ENCODE results near the gene RRP36.

The RRP36 gene

GRCh38 chr6:43009124-43009523 is 12.3 kb upstream of the RRP36 start:
- no peak for DNase-seq

- DNase-seq: no peak
These were observed 10.2 kb upstream of the RRP36 start for GRCh38 chr6:43011207-43011606.

DNA sequence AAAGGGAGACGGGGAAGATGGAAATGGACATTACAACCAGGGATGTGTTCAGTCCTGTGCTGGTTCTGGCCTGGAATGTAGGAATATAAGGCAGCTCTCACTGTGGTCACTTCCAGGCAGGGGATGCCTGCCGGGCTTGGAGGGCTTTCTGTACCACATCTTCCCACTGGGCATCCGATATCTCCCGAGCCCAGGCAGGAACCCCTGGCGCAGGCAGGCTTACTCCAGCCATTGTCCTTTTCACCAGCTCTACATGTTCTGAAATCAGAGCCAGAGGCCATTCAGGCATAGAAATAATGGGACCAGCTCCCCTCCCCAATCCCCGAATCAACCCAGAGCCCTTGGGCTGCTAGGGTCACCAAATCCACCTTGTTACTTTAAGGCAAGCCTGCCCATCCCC is 9.1 kb upstream of the RRP36 start:
- no peak for DNase-seq

DNA sequence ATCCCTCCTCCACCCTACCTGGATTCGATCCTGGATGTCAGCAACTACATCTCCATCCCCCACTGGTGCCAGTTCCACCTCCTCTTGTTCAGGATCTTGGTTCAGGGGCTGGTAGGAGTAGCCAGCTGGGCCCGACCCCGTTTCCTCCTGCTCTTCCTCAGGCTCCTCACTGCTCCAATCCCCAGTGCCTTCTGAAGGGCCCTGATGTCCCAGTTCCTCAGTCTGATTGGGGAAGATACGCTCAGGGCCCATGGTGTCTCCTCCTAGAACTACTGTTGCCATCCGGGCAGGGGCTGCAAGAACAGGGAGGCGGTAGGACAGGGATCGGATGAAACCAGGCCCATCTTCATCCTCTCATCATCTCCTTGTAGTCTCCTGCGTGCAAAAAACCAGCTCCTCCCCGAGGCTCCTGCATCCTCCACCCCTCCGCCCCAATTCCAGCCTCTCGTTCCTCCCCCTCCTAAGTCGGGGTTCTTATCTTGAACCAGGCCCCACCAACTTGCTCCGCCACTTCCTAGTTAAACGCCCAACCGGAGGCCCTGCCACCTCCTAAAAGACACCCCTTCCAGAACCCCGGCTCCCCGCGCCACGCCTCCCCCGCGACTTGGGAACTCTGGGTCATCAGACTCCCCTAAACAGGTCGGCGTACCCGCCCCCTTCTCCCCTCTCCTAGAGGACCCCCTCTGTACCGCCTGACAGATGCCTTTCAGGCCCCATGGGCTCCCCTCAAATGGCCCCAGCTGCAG is 8.2 kb upstream of the RRP36 start:
- no peak for DNase-seq

DNA sequence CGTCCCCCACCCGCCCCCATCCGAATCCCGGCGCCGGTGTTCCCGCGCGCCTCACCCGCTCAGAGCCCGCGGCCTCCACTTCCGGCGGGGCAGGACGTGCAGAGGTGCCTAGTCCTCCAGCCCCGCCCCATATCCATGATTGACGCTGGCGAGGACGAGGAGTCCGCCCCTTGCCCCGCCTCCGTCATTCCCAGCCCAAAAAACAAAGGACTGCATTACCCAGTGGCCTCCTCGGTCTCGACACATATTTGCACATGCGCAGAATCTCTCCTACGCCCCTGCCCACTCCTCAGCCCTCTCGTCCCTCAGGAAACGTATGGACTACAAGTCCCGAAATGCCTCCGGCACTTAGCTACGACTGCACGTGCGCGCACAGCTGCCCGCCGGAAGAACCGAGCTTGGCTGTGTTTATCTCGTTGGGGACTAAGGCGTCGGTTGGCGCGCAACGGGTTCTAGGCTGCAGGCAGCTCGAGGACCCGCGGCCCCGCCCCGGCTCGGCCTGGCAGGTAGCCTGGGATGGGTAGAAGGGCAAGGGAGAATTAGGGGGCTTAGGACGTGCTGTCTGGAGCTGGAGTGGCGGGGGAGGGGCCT is 7.5 kb upstream of the RRP36 start, which contains the start of the genes KLHDC3 and MEA1:
Gene KLHDC3 (plus strand): TSS at position 407 of the 591 bp plus-strand sequence. CDS start 2,944 bp downstream, outside the sequence.
Gene MEA1 (minus strand): TSS at position 104 of the 591 bp plus-strand sequence. CDS start 133 bp downstream, outside the sequence.
- DNase-seq: peak; percentile 99

DNA sequence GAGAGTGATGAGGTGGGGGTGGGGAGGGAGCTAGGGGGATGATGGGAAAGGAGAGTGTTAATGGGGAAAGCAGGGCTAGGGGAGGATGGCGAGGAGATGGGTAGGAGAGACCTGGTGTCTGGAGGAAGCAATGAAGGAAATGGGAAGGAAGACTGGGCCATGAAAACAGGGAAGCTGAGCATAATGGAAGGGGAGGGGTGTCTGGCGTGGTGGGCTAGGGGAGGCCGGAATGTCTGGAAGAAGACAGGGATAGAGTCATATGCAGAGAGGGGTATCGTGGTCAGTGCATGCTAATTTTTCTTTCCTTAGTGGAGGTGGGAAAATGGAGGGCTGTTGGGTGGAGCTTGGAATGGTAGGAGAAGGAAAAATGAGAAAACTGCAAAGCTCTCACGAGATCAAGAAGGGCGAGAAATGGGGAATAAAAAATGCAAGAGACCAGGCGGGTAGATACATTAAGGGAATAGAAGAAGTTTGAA is 7.0 kb upstream of the RRP36 start:
- DNase-seq: no peak

DNA sequence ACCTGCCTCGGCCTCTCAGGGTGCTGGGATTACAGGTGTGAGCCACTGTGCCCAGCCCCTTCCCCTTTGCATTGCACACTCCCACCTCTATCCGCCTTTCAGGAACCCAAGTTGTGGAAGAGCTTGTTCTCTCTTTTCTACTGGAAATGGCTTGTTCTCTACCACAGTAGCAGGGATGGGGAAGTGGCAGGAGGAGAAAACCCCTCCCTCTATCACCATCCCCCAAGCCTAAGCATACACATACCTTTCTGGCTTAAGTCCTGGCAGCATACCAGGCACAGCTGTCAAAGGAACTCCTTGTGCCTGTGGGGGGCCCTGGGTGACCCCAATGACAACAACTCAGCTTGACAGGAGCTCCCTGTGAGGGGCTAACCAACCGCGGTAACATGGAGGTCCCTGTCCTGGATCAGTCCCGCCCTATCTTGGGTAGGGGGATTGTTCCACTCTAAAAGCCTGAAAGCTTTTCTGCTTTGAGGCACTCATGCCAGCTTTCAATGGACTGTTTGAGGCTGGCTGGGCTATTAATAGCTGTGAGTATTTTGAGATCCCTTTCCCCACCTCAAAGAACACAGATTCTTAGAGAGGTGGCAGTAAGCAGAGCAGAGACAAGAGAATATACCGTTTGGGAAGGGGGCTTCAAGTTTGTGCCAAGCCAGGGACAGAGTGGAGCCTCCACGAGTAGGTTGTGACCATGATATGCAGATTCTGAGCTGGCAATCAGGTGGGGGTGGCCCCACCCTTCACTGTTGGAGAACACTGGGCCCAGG is 5.1 kb upstream of the RRP36 start:
- no peak for DNase-seq

GRCh38 chr6:43016943-43017334 is 4.5 kb upstream of the RRP36 start:
- DNase-seq: no peak

- no peak for DNase-seq
These were observed 2.3 kb upstream of the RRP36 start for GRCh38 chr6:43019152-43019551.

DNA sequence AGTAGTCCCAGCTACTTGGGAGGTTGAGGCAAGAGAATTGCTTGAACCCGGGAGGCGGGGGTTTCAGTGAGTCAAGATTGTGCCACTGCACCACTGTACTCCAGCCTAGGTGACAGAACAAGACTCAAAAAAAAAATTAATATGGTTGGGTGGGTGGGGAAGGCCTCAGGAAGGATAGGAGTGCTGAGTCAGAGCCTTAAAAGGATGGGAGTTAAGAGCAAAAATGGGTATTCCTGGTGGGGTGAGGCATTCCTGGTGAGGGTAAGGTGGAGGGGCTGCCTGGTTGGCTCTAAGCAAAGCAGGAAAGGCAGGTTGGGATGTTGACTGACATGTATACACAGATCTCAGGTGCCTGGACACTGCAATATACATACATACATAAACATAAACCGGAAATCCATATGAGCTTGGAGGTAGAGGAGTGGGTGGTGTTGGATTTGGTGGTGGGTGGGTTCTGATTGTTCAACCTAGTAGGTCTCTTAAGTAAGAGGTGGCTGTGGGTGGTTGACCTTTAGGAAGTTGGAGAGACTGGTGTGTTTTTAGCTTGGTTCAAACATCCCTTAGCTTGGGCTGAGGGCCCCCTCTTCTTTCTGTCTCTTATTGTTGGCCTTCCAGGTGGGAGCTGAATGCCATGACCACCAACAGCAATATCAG is 1.2 kb upstream of the RRP36 start:
- DNase-seq: no peak

- DNase-seq: no peak
These were observed 576 bp upstream of the RRP36 start for GRCh38 chr6:43020847-43021246.

- DNase-seq: no peak
These were observed 3.0 kb downstream of the RRP36 start for GRCh38 chr6:43024436-43024835.

GRCh38 chr6:43026365-43026764 is 4.9 kb downstream of the RRP36 start:
- DNase-seq: no peak

GRCh38 chr6:43029120-43029519 is 7.7 kb downstream of the RRP36 start:
- no peak for DNase-seq

DNA sequence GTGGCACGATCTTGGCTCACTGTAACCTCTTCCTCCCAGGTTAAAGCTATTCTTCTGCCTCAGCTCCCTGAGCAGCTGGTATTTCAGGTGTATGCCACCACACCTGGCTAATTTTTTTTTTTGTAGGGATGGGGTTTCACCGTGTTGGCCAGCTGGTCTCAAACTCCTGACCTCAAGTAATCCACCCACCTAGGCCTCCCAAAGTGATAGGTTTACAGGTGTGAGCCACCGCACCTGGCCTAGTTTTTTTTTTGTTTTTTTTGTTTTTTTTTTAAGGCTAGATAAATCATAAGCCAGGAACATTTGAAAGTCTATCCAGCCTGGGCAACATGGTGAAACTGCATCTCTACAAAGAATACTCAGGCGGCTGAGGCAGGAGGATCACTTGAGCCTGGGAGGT is 10.9 kb downstream of the RRP36 start:
- DNase-seq: no peak

DNA sequence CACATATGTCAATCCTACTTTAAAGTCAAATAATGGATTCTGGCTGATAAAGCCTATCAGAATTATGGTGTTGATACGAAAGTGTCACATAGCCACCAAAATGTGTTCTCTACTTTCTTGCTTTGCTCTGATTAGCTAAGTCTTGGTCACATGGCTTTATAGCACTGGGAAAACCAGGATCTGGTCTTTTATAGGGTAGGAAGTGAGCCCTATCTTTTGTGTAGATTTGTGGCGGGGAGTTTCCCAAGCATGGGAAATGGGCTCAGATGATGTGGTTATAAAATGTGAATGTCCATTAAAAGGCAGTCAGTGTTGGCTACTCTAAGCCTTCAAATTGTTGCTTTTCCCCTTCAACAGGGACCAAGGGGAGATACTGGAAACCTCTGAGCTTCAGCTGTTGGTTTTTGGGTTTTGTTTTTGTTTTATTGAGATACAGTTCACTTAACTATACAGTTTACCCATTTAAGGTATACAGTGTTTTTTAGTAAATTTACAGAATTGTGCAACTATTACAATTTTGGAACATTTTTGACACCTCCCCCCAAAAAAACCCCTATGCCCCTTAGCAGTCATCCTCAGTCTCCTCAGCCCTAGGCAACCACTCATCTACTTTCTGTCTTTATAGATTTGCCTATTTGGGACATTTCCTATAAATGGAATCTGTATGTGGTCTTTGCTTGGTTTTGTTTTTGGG is 12.2 kb downstream of the RRP36 start:
- no peak for DNase-seq

- no peak for DNase-seq
These were observed 12.7 kb downstream of the RRP36 start for GRCh38 chr6:43034190-43034525.

- DNase-seq: no peak
These were observed 14.2 kb downstream of the RRP36 start for GRCh38 chr6:43035495-43036194.

GRCh38 chr6:43036712-43037111 is 15.3 kb downstream of the RRP36 start:
- DNase-seq: no peak

DNA sequence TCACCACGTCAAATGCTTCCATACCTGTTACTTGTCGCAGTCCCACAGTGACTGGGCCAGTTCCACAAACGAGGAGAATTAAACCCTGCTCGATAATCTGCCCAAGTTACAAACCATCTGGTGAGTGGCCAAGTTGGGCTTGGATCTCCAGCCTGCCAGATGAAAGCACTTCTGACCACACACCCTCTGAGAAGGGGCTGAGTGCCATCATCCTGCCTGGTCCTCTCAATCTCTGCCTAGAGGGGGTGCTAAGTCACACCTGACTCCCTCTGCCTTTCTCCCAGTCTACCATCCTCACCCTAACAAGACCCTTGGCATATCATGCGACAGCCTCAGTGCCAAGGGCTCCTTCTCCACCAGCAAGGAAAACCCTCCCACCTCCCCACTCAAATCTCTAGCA is 15.8 kb downstream of the RRP36 start:
- DNase-seq: no peak

DNA sequence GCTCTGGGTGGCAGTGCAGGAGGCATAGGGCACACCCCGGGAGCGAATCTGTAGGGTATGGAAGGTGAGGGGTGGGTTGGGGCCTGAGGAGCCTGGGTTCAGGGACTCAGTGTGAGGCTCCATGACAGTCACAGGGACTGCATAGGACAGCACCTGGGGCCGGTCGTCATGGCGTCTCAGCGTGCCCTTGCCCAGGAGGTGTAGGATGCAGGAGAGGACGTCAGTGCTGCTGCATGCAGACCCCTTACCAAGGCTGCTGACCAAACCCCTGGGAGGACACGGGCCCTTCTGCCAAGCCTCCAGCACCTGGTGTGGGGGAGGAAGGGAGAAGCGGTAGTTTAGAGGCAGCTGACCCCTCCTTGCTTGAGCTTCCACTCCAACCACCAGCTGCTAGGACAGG is 16.3 kb downstream of the RRP36 start:
- no peak for DNase-seq

GRCh38 chr6:43038727-43039126 is 17.3 kb downstream of the RRP36 start:
- no peak for DNase-seq
